NCI-H748 treated with DMSO at 0.1 percent for 48 hours (cell line): ENCODE data around the gene RANBP2.

Experiments
- DNase-seq: peaks from one replicate; lab custom pipeline; 2025; lab: John Stamatoyannopoulos, UW

The RANBP2 gene

DNA sequence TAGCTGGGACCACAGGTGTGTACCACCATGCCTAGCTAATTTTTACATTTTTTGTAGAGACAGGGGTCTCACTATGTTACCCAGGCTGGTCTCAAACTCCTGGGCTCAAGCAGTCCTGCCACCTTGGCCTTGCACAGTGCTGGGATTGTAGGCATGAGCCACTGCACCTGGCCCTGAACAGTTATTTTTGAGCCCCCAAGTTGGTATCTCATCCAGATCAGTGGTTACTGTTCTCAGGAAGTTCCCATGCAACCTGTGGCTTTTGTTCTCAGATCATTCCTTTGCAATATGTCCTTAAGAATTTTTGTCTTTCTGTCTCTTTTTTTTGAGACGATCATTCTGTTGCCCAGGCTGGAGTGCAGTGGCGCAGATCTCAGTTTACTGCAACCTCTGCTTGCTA is 59.6 kb downstream of the RANBP2 start:
- DNase-seq = no peak

DNA sequence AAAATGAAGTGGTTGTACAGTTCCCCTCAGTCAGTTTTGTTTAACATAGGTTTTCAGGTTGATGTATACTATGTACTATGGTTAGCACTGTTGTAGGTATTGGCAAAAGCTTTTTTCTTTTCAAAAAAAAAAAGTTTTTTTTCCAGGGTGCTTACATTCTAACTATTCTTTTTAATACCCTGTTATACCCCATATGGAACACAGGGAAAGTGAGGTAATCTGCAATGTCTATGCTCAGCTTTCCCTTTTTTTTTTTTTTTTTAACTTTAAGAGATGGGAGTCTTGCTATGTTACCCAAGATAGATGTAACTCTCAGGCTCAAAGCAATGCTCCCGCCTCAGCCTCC is 66.7 kb downstream of the RANBP2 start:
- DNase-seq = no peak

DNA sequence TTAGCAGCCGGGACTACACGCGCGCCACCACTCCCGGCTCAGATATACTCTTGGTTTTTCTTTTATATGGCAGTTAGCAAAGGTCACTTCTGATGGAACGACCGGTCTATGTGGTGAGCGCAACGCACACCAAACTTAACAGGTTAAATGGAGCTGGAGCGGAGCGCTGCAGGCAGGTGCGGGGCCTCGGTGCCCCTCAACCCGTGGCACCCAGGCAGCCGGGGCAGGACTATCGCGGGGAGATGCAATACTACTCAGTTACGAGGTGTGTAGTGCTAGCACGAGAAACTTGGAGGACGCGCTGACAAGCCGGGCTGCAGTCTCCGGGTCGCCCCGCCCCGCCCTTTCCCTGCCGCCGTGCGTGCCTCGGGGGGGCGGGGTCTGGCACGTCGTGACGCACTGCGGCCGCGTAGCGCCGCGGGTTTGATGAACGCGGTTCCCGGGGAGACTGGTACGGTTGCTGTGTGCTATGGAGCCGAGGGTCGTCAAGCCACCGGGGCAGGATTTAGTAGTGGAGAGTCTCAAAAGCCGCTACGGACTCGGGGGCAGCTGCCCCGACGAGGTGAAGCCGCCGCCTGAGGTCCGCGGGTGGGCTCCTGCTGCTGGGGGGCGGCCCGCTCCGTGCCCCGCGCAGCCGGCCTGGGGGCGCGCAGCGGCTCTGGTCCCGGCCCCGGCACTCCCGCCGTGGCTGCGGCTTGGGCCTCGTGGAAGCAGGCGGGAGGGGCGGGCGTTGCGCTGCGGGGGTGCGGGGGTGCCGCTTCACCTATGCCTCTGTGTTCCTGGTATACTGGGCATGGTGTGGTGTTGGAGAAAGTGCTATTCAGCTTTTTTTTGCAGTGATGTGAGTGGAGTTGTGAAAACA is 67.3 kb downstream of the RANBP2 start, which contains the start of gene CCDC138:
Gene CCDC138, plus strand, starts transcription at position 418 of the 862 bp plus-strand sequence. Its CDS starts 52 bp downstream, at position 470.
- peak; percentile 68 for DNase-seq

DNA sequence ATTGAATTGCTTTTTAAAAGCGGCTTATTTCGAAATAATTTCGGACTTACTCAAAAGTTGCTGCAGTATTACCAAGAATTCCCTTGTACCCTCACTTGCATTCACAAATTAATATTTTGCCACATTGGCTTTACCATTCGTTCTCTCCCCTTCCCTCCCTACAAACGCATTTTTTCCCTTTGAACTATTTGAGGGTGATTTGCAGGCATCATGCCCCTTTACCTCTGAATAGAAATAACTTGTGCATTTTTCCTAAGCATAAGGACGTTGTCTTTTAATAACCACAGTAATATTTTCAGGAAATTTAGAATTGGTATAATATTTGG is 67.9 kb downstream of the RANBP2 start:
- no peak for DNase-seq

DNA sequence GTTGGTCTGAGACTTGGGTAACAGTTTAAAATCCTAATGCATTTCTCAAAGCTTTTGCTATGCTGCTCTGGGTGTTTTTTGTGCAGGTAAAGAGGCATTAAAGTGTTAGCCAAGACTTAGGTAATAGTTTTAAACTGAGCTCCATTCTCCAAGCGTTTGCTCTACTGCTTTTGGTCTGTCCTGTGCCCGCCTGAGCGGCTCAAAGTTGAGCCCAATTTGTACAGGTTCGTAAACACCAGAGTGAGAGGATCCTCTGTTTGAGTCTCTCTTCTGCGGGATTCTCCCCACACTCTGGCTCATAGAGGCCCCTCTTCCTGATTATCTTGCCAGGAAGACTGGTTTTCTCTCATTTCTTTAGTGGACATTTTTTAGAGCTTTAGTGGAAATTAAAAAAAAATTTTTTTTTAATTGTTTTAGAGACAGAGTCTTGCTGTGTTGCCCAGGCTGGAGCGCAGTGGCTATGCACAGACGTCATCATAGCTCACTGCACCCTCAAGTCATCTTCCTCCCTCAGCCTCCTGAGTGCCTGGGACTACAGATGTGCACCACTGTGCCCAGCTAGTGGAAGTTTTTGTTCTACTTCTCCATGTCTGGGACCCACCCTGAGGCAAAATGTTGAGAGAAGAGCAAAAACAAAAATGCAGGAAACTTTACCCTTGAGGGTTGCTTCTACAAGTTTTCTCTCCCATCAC is 83.9 kb downstream of the RANBP2 start:
- no peak for DNase-seq

DNA sequence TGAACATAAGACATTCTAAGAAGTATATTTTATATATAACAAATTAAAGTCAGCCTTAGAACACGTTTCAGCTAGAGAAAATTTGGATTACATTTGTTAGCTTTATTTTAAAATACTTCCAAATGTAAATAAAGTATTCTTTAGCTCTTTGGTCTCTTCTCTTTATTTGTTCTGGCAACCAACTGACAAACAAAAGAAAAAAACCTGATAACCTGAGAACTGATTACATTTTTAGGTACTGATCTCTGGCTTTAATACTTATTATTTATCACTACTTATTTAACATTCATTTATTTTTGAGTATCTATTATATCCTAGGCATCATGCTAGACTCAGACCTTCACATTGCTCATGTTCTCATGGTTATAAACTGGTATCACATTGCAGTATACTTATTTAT is 85.8 kb downstream of the RANBP2 start:
- DNase-seq = no peak

DNA sequence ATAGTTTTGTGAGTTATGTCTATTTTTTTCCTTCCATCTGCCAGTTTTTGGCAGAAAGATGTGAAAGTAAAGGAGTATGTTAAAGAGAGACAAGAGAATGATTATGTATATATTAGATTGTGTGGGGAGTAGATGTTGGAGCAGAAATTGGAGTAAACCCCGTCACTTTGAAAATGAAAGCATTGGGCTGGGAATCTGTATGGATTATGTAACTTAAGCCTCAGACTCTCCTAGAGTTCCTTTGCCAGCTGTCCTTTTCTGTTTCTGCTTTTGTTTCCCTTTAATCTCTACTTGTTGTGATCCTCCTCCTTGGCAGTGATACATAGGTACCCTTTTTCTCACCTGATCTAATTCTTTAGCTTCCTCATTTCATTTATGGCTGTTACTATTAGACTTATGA is 86.5 kb downstream of the RANBP2 start:
- DNase-seq = no peak

DNA sequence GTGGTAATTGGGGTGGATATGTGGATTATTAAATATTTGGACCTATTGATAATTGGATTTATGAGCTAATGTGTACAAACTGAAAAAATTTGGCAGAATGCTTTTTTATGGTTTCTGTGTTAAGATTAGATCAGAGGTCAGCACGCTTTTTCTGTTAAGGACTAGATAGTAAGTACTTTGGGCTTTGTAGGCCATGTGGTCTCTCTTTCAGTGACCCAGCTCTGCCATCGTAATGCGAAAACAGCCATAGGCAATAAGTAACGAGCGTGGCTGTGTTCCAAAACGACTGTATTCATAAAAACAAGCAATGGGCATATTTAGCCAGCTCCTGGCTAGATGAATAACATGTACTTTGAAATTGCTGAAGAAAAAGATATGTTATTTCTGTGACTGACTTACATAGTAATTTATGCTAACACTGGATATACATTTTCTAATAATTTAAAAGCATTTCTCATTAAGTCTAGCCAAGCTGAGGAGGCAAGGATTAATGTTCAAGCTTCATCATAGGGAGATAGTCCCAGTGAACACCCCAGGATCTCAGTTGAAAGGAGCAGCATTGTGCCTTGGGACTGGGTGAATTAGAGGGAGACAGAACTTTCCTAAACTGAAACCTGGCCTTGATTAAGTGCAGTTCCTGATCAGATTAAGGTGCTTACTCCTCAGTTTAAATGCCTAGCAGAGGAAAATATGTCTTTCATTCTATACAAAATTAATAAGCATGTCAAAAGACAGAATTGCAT is 87.3 kb downstream of the RANBP2 start:
- no peak for DNase-seq

DNA sequence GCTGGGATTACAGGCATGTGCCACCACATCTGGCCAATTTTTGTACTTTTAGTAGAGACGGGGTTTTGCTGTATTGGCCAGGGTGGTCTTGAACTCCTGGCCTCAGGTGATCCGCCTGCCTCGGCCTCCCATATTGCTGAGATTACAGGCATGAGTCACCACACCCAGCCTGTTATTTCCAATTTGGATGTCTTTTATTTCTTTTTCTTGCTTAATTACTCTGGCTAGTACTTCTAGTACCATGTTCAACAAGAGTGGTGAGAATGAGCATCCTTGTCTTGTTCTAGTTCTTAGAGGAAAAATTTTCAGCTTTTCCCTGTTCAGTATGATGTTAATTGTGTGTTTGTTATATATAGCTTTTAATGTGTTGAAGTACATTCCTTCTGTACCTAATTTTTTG is 90.7 kb downstream of the RANBP2 start:
- DNase-seq = no peak

DNA sequence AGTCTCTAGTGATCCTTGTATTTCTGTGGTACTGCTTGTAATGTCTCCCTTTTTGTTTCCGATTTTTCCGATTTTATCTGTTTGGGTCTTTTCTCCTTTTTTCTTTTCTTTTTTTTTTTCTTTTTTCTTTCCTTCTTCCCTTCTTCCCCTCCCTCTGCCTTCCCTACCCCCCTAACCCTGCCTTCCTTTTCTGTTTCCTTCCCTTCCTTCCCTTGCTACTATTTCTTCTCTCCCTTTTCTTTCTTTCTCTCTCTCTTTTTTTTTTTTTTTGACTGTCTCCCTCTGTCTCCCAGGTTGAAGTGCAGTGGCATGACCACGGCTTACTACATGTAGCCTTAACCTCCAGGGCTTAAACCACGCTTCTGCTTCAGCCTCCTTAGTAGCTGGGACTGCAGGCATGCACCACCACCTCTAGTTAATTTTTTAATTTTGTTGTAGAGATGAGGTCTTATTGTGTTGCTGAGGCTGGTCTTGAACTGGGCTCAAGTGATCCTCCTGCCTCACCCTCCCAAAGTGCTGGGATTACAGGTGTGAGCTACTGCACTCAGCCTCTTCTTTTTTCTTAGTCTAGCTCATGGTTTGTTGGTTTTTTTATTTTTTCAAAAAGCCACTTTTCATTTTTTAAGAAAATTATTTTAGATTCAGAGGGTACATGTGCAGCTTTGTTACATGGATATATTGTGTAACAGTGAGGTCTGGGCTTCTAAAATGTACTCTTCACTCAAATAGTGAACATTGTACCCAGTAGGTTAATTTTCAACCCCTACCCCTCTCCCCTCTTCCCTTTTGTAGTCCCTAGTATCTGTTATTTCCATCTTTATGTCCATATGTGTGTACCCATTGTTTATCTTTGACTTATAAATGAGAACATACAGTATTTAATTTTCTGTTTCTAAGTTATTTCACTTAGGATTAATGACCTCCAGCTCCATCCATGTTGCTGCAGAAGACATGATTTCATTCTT is 92.0 kb downstream of the RANBP2 start:
- DNase-seq = no peak

DNA sequence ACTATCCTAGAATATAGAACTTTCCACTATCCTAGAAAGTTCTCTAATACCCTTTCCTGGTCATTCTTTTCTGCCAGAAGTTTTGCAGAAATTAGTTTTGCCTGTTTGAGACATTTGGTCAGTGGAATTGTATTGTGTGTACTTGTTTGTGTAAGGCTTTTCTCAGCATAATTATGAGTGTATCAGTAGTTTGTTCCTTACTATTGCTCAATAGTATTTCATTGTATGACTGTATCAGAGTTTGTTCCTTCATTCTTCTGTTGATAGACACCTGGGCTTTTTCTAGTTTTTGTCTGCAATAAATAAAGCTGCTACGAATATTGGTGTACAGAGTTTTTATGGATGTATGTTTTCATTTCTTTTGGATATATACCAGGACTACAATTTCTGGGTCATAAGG is 94.5 kb downstream of the RANBP2 start:
- DNase-seq = no peak

DNA sequence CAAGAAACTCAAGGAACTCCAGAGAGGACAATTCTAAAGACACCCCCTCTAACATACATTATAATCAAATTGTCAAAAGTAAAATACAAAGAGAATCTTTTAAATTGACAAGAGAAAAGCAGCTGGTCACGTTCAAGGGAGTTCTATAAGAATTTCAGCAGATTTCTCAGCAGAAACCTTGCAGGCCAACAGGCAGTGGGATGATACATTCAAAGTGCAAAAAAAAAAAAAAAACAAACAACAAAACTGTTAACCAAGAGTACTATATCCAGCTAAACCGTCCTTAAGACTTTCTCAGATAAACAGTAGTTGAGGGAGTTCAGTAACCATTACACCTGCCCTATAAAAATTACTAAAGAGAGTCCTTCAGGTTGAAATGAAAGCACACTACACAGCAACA is 101.2 kb downstream of the RANBP2 start:
- no peak for DNase-seq

DNA sequence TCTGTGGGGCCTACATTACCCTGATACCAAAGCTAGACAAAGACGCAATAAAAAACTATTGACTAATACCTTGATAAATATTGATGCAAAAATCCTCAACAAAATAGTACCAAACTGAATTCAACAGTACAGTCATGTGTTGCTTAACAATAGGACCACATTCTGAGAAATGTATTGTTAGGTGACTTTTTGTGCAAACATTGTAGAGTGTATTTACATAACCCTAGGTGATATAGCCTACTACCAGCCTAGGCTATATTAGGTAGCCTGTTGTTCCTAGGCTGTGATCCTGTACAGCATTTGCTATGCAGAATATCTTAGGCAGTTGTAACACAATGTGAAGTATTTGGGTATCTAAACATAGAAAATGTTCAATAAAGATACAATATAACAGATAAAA is 104.0 kb downstream of the RANBP2 start:
- DNase-seq = no peak

DNA sequence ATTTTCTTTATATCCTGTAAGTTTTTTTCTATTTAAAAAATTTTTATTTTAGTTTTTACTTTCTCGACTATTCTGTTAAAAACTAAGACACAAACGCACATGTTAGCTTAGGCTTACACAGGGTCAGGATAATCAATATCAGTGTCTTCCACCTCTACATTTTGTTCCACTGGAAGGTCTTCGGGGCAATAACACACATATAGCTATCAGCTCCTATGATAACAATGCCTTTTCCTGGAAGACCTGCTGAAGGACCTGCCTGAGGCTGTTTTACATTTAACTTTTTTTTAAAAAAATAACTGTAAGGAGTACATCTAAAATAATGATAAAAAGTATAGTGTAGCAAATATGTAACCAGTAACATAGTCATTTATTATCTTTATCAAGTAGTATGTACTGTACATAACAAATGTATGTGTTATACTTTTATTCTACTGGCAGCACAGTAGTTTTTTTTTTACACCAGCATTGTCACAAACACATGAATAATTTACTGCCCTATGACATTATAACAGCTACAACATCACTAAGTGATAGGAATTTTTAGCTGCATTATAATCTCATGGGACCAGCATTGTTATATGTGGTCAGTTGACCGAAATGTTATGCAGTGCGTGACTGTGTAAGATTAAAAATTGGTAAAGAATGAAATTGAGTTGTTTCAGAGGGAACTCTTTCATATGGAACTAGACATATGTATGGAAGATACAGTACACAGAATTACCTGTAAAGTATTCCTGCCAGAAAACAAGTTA is 105.2 kb downstream of the RANBP2 start:
- DNase-seq = no peak

DNA sequence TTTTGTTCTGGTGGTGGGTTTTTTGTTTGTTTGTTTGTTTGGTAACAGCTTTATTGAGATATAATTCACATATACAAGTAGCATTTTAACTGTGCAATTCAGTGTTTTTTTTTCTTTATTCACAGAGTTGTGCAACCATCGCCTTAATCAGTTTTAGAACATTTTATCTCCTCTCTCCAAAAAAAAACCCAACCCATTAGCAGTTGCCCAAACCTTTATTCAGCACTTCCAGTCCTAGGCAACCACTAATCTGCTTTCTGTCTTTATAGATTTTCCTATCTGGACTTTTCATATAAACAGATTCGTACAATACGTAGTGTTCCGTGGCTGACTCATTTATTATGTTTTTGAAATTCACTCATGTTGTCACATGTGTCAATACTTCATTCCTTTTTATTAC is 106.0 kb downstream of the RANBP2 start:
- no peak for DNase-seq

DNA sequence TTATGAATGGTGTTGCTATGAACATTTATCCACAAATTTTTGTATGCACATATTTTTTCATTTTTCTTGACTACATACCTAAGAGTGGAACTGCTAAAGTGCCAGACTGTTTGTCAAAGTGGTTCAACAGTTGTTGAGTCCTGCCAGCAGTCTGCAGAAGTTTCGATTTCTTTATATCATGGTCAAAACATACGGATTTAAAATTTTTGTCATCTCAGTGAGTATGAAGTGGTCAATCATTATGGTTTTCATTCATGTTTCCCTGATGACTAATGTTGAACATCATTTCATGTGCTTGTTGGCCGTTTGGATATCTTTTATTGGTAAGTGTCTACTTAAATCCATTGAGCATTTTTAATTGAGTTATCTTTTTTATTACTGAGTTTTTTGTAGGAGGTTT is 106.5 kb downstream of the RANBP2 start:
- DNase-seq = no peak

DNA sequence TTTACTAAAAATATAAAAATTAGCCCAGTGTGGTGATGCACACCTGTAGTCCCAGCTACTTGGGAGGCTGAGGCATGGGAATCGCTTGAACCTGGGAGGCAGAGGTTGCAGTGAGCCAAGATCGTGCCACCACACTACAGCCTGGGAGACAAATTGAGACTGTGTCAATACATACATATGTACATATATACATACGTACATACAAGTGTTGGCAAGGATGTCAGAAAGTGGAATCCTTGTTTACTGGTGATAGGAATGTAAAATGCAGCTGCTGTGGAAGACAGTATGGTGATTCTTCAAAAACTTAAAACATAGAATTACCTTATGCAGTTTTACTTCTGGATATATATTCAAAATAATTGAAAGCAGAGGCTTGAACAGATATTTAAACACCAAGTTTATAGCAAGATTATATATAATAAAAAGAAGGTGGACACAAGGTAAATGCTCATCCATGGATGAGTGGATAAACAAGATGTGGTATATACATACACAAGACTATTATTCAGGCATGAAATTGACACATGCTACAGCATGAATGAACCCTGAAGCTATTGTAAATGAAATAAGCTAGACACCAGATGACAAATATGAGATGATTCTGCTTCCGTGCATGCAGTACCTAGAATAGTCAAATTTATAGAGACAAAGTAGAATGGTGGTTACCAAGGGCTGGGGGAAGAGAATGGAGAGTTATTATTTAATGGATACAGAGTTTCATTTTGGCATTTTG is 110.5 kb downstream of the RANBP2 start:
- DNase-seq = no peak

DNA sequence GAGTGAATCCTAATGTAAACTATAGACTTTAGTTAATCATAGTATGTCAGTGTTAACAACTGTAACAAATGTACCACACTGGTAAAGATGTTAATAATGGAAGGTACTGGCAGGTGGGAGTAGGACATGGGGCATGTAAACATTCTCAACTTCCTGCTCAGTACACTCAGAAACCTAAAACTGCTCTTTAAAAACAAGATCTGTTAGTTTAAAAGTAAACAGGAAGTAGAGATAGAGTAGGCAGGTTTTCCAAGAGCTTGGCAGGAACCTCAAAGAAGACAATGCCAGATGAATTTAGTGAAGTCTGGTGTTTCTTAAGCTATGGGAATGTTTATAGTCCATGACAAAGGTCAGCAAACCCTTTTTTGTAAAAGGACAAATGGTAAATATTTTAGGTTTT is 113.9 kb downstream of the RANBP2 start:
- DNase-seq = no peak

DNA sequence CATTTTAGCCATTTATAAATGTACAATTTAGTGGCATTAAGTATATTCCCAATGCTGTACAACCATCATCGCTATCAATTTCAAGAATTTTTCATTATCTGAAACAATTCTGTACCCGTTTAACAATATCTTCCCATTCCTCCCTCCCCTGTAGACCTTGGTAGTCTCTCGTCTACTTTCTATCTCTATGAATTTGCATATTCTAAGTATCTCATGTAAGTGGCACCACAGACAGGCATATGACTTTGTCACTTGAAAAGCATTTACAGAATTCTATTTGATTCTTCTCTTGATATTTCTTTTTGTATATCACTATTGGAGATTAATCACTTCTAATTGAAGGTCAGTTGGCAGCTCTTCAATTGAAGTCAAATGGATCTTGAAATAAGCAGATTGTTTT is 115.3 kb downstream of the RANBP2 start:
- DNase-seq = no peak

DNA sequence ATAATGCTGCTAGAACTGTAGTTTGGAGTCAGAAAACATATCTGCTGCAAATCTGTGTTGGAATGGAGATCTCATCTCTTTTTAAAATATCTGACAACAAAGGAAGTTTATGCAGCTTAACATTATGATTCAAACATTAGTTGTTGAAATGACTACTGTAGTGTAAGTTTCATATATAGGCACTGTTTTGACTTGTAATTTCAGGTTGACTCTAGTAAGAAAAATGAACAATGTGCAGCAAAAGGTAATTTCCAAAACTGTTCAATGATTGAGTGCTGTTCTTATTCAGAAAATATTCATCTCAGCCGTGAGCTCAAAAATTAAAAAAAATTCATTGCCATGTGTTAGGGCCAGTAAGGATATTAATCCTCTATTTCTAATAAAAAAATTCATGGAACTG is 115.8 kb downstream of the RANBP2 start:
- no peak for DNase-seq
